GM12878 (cell line): Measurements from ENCODE around the gene ACAD11.

Source experiments
- DPF2 ChIP-seq: fragments of 450-650 bp; IDR thresholded peaks from 2 replicates; pipeline ENCODE4 v1.6.1; 2017; ENCODE audit warnings: mild to moderate bottlenecking
- EZH2 ChIP-seq: IDR thresholded peaks from 2 replicates; pipeline ENCODE4 v1.6.1; 2012; ENCODE audit warnings: low read depth, mild to moderate bottlenecking, control low read depth, inconsistent platforms, low read length, borderline replicate concordance; ENCODE audit not compliant: control insufficient read depth
- GABPA ChIP-seq: IDR thresholded peaks from 2 replicates; pipeline ENCODE4 v1.6.1; 2014; ENCODE audit warnings: antibody characterized with exemption, low read depth, mild to moderate bottlenecking, inconsistent platforms
- POLR2AphosphoS2 ChIP-seq: IDR thresholded peaks from 2 replicates; pipeline ENCODE4 v1.6.1; 2011; ENCODE audit warnings: low read depth, mild to moderate bottlenecking, low read length, improper control_type of control experiment, moderate library complexity
- POLR2AphosphoS5 ChIP-seq: IDR thresholded peaks from 2 replicates; pipeline ENCODE4 v1.6.1; 2011; ENCODE audit warnings: mild to moderate bottlenecking, low read length, inconsistent platforms
- RELA ChIP-seq: fragments of 450-650 bp; IDR thresholded peaks from 2 replicates; pipeline ENCODE4 v1.8.0; 2014; ENCODE audit warnings: borderline replicate concordance; ENCODE audit not compliant: partially characterized antibody
- SREBF2 ChIP-seq: IDR thresholded peaks from 2 replicates; pipeline ENCODE4 v1.6.1; 2012; ENCODE audit warnings: mild to moderate bottlenecking, low read length
- TBL1XR1 ChIP-seq: IDR thresholded peaks from 2 replicates; pipeline ENCODE4 v1.6.1; 2012; ENCODE audit warnings: low read depth, low read length, improper control_type of control experiment
- ZNF384 ChIP-seq: IDR thresholded peaks from 2 replicates; pipeline ENCODE4 v1.6.1; 2012; ENCODE audit warnings: low read depth, mild to moderate bottlenecking, low read length, improper control_type of control experiment, borderline replicate concordance
- TF ChIP-seq, protein P1 (sequence below): IDR thresholded peaks from 2 replicates; pipeline ENCODE4 v1.6.1; 2011; ENCODE audit warnings: low read depth, low read length, improper control_type of control experiment, borderline replicate concordance
- TF ChIP-seq, protein P2 (sequence below), 3 experiments: IDR thresholded peaks in 2 of 3; conservative IDR thresholded peaks in 1 of 3; 2 replicates each; pipeline ENCODE4 v1.5.1; 2011; ENCODE audit warnings: low read depth in 3 of 3, low read length in 3 of 3, mild to moderate bottlenecking in 3 of 3, control low read depth in 2 of 3, moderate library complexity in 2 of 3, inconsistent platforms in 1 of 3, mixed read lengths in 1 of 3; ENCODE audit not compliant: control insufficient read depth in 2 of 3, insufficient read depth in 1 of 3; ENCODE audit errors: extremely low read depth in 1 of 3
- TF ChIP-seq, protein P3 (sequence below): IDR thresholded peaks from 2 replicates; pipeline ENCODE4 v1.6.1; 2012; ENCODE audit warnings: low read depth, low read length, improper control_type of control experiment

DNA sequence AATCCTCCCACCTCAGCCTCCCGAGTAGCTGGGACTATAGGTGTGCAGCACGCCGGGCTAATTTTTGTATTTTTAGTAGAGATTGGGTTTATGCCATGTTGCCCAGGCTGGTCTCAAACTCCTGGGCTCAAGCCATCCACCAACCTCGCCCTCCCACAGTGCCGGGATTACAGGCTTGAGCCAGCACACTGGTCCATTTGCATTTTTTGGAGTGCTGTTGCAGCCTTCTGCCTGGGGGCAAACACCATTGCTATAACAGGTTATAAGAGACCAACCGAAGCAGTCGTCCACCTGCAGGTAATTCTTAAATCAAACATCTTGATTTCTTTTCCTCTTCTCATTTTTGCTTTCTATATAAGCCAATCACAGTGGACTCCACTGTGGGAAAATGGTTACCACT lies 34.8 kb downstream of the ACAD11 start:
- TF ChIP-seq, protein P1, sequence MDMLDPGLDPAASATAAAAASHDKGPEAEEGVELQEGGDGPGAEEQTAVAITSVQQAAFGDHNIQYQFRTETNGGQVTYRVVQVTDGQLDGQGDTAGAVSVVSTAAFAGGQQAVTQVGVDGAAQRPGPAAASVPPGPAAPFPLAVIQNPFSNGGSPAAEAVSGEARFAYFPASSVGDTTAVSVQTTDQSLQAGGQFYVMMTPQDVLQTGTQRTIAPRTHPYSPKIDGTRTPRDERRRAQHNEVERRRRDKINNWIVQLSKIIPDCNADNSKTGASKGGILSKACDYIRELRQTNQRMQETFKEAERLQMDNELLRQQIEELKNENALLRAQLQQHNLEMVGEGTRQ = no peak
- TF ChIP-seq, protein P2, sequence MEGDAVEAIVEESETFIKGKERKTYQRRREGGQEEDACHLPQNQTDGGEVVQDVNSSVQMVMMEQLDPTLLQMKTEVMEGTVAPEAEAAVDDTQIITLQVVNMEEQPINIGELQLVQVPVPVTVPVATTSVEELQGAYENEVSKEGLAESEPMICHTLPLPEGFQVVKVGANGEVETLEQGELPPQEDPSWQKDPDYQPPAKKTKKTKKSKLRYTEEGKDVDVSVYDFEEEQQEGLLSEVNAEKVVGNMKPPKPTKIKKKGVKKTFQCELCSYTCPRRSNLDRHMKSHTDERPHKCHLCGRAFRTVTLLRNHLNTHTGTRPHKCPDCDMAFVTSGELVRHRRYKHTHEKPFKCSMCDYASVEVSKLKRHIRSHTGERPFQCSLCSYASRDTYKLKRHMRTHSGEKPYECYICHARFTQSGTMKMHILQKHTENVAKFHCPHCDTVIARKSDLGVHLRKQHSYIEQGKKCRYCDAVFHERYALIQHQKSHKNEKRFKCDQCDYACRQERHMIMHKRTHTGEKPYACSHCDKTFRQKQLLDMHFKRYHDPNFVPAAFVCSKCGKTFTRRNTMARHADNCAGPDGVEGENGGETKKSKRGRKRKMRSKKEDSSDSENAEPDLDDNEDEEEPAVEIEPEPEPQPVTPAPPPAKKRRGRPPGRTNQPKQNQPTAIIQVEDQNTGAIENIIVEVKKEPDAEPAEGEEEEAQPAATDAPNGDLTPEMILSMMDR (IDR thresholded peaks at IDR 0.05 in 2 of 3, conservative IDR thresholded peaks at IDR 0.05 in 1 of 3; ENCODE audit: control insufficient read depth in 2 of 3, extremely low read depth in 1 of 3, insufficient read depth in 1 of 3, low read depth in 3 of 3, low read length in 3 of 3) = no peak
- TF ChIP-seq POLR2AphosphoS2 = no peak
- no peak for TF ChIP-seq ZNF384
- no peak for TF ChIP-seq RELA
- no peak for TF ChIP-seq TBL1XR1
- TF ChIP-seq, protein P3, sequence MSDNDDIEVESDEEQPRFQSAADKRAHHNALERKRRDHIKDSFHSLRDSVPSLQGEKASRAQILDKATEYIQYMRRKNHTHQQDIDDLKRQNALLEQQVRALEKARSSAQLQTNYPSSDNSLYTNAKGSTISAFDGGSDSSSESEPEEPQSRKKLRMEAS = no peak
- TF ChIP-seq EZH2 = no peak
- no peak for TF ChIP-seq DPF2
- no peak for TF ChIP-seq POLR2AphosphoS5
- no peak for TF ChIP-seq GABPA
- TF ChIP-seq SREBF2 = no peak
